Limb (tissue), 2 donors: ENCODE results near the gene AKAP9.
"Not testable (repeated sequence)": the region's sequence is repeated elsewhere in the genome, so short reads cannot be mapped to it uniquely, and the experiment has no call there.

Experiments
- DNase-seq, 2 donors: peaks; one replicate each; pipeline ENCODE4 v3.0.0-alpha.2; 2016; ENCODE audit errors: extremely low spot score in 2 of 2

Gene AKAP9

DNA sequence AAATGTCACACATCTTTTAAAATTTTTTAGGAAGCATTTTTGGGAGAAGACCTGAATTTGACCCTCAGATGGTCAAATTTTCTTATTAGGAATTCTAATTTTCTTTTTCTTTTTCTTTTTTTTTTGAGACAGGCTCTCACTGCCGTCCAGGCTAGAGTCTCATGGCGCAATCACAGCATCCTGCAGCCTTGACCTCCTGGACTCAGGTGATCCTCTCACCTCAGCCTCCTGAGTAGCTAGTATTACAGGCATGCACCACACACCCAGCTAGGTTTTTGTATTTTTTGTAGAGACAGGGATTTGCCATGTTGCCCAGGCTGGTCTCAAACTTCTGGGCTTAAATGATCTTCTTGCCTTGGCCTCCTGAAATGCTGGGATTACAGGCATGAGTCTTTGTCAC is 65.4 kb downstream of the AKAP9 start:
- DNase-seq, result no peak

DNA sequence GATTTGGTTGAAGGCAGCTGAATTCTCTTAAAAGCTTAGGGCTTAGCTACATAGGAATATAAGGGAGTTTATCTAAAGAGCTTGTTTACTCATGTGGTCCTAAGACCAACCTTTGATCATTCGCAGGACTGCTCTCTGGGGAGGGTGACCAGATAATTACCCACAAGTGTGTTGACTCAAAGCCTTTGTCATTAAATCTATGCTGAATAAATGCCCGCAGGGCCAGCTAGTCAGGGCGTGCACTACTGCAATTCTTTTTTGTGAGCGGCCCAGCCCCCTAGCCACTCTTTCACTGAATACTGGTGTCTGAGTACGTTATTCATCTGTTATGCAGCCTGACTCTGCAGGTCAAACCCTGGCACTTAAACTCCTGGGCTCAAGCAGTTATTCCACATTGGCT is 69.6 kb downstream of the AKAP9 start:
- no peak for DNase-seq

DNA sequence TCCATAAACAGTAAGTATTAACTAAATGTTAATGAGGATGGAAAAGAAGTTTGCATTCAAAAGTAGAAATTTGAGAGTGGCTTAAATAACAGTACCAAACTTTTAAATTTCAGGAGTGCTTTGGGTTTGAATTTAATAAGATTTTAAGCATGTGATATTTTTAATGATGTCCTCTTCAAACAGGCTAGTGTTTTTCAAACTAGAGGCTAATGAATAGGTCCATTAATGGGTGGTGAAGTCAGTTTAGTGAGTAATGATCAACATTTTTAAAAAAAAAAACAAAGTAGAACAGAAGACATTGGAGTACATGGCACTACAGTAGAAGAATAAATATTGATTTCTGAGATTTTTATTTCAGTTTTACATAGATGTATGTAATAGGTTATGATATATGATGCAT is 72.9 kb downstream of the AKAP9 start:
- no peak for DNase-seq

DNA sequence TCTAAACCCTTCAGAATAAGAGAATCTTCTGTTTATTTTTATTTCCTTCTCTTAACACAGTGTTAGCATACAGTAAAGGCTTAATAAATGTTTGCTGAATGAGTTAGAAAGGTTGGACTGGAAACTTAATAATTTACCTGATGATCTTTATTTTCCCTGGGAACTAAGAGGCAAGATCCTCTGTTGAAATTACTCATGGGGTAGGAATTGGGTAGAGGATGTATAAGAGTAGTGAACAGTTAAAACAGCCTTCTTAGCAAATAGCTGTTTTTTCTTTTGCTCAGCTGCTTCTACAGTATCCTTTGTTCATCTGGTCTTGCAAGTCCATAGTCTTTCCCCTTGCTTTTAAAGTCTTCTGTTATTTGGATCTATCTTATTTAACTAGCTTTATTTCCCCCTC is 80.0 kb downstream of the AKAP9 start:
- no peak for DNase-seq

DNA sequence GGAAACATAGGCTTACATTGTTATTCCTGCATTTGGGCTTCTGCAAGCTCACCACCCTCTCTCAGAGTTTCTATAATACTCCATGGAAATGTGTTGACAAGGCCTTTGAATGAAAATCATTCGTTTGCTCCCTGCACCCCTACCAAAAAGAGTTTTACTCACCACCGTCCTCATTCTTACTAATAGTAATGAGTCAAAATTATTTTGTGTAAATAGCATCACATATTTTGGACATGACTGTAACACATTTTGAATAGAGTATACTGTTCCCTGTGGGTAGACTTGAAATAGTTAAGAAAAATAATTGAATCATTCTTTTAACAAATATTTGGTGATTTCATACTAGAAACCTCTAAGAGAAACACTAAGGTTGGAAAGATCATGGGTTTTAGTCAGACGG is 84.6 kb downstream of the AKAP9 start:
- no peak for DNase-seq

DNA sequence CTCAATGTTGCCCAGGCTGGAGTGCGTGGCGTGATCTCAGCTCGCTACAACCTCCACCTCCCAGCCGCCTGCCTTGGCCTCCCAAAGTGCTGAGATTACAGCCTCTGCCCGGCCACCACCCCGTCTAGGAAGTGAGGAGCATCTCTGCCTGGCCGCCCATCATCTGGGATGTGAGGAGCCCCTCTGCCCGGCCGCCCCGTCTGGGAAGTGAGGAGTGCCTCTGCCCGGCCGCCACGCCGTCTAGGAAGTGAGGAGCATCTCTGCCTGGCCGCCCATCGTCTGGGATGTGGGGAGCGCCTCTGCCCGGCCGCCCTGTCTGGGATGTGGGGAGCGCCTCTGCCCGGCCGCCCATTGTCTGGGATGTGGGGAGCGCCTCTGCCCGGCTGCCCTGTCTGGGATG is 86.0 kb downstream of the AKAP9 start:
- DNase-seq, result not testable (repeated sequence)

DNA sequence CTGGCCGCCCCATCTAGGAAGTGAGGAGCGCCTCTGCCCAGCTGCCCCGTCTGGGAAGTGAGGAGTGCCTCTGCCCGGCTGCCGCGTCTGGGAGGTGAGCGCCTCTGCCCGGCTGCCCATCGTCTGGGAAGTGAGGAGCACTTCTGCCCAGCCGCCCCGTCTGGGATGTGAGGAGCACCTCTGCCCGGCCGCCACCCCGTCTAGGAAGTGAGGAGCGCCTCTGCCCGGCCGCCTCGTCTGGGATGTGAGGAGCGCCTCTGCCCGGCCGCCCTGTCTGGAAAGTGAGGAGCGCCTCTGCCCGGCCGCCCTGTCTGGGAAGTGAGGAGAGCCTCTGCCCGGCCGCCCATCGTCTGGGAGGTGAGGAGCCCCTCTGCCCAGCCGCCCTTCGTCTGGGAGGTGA is 86.5 kb downstream of the AKAP9 start:
- not testable (repeated sequence) for DNase-seq

DNA sequence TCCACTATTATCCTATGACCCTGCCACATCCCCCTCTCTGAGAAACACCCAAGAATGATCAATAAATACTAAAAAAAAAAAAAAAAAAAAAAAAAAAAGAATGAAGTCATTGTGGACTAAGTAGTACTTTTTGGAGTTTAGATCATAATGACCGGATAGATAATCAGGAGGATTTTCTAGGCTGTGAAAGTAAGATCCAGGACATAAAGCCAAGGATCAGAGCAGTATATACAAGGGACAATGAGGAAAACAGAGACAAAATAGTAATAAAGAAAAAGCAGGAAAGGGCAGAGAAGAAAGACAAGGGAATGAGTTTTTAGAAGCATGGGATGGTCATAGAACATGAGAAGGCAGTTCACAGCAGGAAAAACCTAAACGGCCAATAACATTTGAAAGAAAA is 87.6 kb downstream of the AKAP9 start:
- no peak for DNase-seq

DNA sequence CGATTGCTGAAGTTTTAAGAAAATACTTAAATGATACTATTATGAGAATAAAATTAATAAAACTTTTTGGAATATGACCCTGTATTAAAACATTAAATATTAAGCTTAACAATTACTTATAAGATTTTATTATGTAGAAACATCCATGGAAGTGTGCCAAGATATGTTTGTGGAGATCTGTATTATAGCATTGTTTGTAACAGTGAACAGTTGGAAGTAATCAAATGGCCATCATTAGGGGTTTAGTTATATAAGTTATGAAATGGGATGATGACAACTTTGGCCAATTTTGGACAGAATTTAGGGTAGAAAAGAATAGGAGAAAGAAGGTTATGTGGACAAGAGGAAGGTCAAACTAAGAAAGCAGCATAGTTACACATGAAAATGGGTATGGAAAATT is 88.0 kb downstream of the AKAP9 start:
- no peak for DNase-seq

DNA sequence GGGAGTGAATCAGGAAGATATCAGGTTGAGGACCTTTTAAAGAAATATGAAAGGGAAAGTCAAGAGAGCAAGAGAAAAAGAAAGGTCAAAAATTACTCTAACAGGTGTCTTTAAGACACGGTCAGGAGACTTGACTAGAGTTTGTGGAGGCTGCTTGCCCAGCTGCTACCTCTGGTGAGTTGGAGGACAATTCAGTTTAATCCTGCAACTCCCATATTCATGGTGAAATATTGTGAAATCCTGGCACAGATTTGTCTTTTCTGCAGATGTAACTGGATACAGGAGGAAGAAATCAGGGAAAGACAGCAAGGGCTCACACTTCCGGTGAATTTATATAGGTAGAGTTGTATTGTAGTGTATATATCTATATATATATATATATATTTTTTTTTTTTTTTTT is 93.5 kb downstream of the AKAP9 start:
- no peak for DNase-seq

DNA sequence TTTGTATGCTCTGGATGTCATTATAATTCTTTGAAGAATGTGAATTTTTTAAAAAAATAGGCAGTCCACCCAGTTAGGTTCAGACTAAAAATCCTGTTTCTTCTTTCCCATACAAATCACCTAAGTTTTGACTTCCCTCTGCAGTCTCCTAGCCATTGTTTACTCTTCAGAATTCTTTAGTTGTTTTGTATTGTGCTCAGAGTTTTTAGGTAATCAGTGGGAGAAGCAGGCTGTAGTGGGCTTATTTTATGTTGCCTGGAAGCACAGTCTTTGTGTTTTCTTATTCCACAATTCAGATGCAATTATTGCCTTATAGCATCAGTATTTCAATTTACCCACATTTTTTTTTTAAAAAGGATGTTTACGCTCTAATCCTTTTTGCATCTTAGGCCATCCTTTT is 94.9 kb downstream of the AKAP9 start:
- no peak for DNase-seq

DNA sequence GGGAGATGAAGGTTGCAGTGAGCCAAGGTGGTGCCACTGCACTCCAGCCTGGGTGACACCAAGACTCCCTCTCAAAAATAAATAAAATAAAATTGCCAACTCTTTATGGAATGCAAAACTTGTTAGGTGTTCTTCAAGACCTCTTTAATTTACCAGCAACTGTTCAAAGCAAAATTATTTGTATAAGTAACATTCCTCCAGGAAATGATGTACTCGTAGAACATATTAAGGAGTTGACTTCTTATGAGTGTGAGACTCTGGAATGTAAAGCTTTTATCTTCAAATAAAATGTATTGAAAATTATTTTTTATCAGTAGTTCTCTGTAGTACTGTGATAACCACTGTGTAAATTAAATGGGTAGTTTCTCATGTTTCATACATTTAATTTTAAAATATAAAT is 99.2 kb downstream of the AKAP9 start:
- no peak for DNase-seq

DNA sequence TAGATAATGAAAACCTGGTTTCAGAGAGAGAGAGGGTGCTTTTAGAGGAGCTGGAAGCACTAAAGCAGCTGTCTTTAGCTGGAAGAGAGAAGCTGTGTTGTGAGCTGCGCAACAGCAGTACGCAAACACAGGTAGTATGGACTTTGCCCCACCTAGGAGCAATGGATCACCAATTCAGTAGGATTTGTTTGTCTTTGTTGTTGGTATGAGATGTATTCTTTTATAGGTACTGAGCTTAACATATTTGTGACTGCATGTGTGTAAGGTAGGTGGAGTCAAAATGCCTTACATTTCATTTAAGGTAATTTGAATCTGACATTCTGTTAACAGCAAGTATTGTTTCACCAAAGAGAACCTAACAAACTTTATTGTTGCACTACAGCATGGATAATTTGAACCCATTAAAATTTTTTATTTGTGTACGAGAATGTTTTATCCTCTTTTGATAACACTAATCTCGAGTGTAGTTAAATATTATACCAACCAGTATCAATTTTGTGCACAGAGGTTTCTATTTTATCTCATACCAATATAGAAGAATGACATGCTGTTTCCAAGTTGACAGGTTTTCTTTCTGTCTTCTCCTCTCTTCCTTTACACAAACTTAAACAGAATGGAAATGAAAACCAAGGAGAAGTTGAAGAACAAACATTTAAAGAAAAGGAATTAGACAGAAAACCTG is 101.5 kb downstream of the AKAP9 start:
- DNase-seq, result no peak

DNA sequence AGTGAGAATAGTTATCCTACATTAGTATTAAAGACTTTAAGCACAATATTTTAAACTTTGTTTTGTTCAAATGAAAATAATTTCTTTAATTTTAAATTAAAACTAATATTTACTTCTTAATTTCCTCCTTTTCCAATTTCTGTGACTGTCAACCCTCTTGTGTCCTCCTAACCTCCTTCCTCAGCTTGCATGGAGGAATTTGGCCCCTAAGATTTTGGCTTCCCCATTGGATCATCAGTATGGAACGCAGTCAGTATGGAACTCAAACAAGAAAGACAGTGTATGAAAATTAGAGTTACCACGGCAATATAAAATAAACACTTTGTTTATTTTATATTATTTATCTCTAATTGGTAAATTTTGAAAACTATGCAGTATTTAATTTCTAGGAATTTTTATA is 102.4 kb downstream of the AKAP9 start:
- no peak for DNase-seq

DNA sequence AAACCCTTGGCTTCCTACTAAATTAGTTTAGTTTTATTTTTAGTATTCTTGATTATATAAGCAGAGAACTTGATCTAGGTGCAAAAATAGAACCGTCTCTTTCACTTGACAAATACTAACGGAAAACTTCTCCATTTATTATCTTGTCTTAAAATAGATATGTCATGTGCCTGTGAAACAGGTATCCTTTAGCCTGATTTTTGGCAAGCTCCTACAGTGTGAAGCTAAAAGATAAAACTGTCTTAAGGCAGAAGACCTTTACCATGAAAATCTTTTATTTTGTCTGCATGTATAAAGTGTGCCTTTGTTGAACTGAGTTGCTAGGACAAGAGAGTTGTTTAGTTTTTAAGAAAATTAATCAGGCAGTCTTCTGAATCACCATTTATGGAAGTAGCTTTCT is 103.0 kb downstream of the AKAP9 start:
- no peak for DNase-seq

DNA sequence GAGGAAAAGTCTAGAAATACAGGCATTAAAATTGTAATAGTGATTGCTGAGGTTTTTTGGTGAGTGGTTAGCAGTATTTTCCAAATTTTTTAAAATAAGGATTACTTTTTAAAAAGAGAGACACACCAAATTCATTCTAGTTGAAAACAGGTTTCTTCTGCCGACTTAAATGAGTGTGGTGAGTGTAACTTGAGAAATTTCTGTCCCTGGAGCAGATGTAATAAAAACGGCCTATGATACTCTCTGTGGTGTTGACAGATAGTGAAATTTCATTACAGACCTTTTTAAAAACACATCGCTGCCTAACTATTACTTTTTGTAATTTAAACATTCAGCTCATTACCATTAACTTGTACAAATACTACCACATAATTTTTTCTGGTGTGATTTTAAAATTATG is 103.5 kb downstream of the AKAP9 start:
- DNase-seq, result no peak

DNA sequence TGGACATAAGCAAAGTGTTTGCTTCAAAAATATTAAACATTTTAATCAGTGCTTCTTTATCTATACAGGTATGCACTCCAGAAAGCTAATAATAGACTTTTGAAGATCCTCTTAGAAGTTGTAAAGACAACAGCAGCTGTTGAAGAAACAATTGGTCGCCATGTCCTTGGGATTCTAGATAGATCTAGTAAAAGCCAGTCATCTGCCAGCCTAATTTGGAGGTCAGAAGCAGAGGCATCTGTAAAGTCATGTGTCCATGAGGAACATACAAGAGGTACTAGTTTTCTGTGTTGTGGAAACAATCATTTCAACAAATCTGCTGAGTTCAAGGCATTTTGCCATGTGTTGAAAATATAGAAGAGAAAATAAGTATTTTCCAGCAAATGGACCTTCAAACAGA is 104.3 kb downstream of the AKAP9 start:
- no peak for DNase-seq

DNA sequence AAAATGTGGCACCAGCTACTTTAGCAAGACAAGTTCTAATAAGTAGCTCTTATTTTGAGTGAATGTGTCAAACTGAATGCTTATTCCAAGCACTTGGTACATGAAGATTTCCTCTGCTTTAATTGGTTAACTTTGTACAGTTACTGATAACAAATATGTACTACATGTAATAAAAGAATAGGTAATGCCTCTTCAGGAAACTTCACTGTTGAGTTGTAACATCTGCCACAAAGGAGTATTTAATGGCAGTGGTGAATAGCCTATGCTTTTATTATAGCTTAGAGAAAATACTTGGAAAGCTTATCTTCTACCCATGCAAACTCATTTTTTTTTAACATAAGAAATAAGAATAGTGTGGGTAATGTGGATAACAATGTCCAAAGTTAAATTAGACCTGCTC is 111.0 kb downstream of the AKAP9 start:
- no peak for DNase-seq

DNA sequence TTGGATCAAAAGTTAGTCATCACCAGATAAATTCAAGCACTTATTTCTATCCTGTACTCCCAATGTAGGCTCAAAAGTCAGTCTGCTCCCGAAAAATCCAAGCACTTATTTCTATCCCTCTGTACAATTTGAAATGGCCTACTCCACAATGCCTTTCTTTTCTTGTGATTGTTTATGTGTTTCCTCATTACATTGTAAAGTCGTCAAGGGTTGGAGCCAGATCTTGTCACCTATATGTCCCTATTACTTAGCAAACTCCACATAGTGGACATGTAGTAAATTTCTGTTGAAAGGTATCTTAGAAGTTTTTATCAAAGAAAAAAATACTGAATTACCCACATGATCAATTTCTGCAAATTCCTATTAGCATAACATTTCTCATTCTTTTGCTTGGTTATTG is 111.5 kb downstream of the AKAP9 start:
- DNase-seq, result no peak

DNA sequence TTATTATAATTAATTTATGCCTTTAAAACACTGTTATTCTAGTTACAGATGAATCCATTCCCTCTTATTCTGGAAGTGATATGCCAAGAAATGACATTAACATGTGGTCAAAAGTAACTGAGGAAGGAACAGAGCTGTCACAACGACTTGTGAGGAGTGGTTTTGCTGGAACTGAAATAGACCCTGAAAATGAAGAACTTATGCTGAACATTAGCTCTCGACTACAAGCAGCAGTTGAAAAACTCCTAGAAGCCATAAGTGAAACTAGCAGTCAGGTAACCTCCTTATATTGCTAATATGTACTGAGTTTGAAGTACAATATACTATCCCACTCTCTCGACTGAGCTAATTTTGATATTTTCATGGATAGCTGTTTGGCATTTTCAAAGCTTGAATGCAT is 112.0 kb downstream of the AKAP9 start:
- no peak for DNase-seq

DNA sequence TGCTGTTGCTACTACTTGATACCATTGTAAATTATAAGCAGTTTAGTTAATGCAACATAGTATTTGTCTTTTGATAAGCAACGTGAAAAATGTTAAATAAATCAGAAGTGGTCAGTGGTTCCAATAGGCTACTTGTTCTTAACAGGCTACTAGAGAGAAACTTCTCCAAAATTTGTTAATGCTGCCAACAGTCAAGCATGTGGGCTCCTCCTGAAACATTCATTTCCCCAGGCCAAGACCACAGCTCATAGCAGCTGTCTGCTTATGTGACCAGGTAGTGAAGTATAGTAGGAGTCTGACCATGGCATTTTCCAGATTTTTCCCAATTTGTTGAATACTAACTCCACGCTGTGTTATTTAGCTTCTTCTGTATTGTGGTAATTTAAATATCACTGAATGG is 112.7 kb downstream of the AKAP9 start:
- no peak for DNase-seq

DNA sequence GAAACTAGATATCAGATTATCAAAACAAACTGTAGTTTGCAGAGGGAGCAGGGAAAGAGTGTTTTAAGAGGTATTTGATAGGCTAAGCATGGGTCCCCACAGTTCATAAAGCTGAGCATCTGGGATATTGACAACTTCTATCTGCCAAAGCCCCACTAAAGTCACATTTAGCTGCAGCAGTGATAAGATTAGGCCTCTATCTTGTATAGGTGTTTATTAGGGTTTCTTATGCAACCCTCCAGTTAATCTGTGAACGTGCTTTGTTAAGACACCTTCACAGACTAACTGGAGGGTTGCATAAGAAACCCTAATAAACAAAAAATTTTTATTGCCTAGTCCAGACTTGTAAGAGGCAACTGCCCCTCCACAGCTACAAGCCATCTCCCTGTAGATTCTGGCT is 115.6 kb downstream of the AKAP9 start:
- DNase-seq, result no peak

DNA sequence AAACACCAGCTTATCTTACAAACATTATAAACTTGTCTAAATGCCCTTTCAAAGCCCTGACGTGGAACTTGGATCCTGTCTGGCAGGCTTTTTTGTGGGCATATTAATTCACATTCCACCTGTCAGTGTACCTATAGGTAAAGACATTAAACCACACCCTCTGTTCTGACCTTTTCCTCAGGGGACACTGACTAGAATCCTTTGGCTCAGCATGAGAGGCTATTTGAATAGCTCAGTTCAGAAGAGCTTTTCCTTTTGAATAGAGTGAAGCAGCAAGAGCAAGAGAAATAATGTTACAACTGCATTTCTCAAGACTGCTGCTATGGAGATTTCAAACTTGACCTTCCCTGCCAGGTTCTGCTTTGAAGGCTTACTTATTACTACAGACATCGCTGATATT is 116.7 kb downstream of the AKAP9 start:
- DNase-seq, result no peak

DNA sequence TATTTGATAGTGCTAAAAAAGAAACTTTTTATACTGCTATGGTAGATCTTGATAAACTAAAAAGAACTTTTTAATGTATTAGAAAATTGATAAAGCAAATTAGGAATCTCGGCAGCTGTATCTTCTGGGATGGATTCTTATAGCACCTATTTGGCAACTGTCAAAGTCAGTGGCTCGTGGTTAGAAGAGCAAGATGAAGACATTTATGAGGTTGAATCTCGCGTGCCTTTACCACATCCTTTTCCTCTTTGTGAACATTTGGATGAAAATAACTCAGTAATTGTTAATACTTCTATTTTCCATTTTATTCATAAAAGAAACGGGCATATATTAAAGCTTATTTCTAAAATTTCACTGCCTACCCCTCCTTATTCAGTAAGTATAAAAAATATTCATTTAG is 117.4 kb downstream of the AKAP9 start:
- no peak for DNase-seq
